DMS53 treated with DMSO at 0.1 percent for 48 hours (cell line): ENCODE data around the gene ZNF618.

Experiments
- DNase-seq: peaks from one replicate; lab custom pipeline; 2025; ENCODE audit not compliant: unreplicated experiment; lab: John Stamatoyannopoulos, UW

ZNF618 gene

GRCh38 chr9:113999256-114000062 lies 123.3 kb downstream of the ZNF618 start:
- DNase-seq = no peak

GRCh38 chr9:114000063-114000454 lies 124.0 kb downstream of the ZNF618 start:
- no peak for DNase-seq

GRCh38 chr9:114000671-114001409 lies 124.7 kb downstream of the ZNF618 start:
- DNase-seq = no peak

- DNase-seq = no peak
These were observed 125.2 kb downstream of the ZNF618 start for GRCh38 chr9:114001410-114001685.

GRCh38 chr9:114001794-114002261 lies 125.7 kb downstream of the ZNF618 start:
- DNase-seq = no peak

- no peak for DNase-seq
These were observed 126.3 kb downstream of the ZNF618 start for GRCh38 chr9:114002271-114002985.

GRCh38 chr9:114002986-114003350 lies 126.9 kb downstream of the ZNF618 start:
- DNase-seq = no peak

- DNase-seq = no peak
These were observed 127.2 kb downstream of the ZNF618 start for GRCh38 chr9:114003351-114003750.

- no peak for DNase-seq
These were observed 127.6 kb downstream of the ZNF618 start for GRCh38 chr9:114003758-114004157.

GRCh38 chr9:114004221-114004716 lies 128.2 kb downstream of the ZNF618 start:
- DNase-seq = no peak

- DNase-seq = no peak
These were observed 129.5 kb downstream of the ZNF618 start for GRCh38 chr9:114005371-114006154.

GRCh38 chr9:114006155-114006550 lies 130.0 kb downstream of the ZNF618 start:
- DNase-seq = no peak

- DNase-seq = no peak
These were observed 131.0 kb downstream of the ZNF618 start for GRCh38 chr9:114006931-114007691.

GRCh38 chr9:114007991-114008666 lies 132.0 kb downstream of the ZNF618 start:
- DNase-seq = no peak

- DNase-seq = no peak
These were observed 132.7 kb downstream of the ZNF618 start for GRCh38 chr9:114008667-114009410.

GRCh38 chr9:114011313-114011712 lies 135.2 kb downstream of the ZNF618 start:
- no peak for DNase-seq

GRCh38 chr9:114012126-114012525 lies 136.0 kb downstream of the ZNF618 start:
- no peak for DNase-seq

- DNase-seq = no peak
These were observed 137.9 kb downstream of the ZNF618 start for GRCh38 chr9:114014044-114014443.

GRCh38 chr9:114015607-114016006 lies 139.5 kb downstream of the ZNF618 start:
- no peak for DNase-seq
